Activated CD4-positive, CD25-positive, alpha-beta regulatory T cell treated with anti-CD3 and anti-CD28 coated beads, Interleukin-2, amount 50 U/mL, for 16 hours (primary cell): Measurements from ENCODE around the gene MAP1LC3A.

ENCODE experiments used
- DNase-seq: peaks from one replicate; pipeline ENCODE4 v3.0.0-alpha.2; 2020; ENCODE audit warnings: low read depth, low spot score

Gene MAP1LC3A

DNA sequence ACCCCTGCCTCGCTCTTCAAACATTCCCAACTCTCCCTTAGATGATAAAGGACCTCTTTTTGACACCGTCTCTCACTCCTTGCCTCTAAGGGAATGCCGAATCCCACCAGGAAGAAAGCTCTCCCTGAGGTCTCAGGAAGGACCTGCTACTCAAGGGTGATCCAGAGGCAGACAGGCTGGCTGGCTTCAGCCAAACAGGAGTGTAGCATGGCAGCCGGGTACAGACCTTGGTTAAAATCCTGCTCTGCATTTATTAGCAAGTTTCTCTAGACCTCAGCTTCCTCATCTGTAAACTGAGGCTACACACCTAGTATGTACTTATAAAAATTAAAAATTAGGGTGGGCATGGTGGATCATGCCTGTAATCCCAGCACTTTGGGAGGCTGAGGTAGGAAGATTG, 17.2 kb downstream of the MAP1LC3A start:
- DNase-seq = no peak

DNA sequence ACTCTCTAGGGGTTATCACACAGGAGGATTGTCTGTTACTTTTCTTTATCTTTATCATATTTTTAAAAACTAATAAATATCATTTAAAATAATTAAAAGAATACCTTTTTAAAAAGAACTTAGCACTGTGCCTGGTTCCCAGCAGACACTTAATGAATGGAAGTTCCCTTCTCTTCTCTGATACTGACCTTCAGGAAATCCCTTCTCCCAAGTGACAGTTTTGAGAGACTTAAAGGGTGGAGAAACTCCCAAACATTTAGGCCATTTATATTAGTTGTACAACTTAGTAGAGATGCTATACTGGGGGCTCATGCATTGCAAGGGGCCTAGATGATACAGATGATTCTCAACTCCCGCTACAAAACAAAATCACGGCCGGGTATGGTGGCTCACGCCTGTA, 18.5 kb downstream of the MAP1LC3A start:
- DNase-seq = no peak

DNA sequence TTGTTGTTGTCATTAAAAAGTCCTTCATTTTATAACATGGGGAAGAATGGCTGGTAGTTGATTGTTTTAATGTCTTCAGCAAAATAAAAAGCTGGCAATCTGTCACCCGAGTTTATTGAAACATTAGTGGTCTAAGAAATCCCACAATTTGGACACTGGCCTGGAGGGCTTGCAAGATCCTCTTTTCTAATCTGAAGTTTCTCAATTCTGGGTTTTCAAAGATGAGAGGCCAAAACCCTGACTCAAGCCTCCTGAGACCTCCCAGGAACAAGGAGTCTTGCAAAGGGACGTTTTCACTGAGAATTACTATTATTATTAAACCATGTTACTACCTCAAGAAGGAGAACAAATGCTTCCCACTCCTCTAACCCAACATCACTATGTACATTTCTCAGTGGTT, 19.5 kb downstream of the MAP1LC3A start:
- DNase-seq = no peak

DNA sequence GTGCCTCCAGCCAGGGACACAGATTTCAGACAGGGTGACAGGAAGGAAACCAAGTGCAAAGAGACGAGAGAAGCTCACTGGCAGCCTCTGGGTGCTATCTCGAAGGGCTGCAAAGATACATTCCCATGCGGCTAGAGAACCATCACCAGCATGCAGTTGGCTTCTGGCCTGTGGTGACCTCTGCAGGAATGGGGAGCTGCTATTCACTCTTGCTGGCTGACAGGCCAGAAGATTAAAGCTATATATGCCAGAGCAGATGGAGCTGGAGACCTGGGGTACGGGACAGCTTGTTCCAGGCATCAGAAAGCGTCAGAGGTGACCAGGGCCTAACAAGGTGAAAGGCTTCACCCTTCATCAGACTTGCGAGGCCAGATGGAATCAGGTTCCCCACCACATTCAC, 20.0 kb downstream of the MAP1LC3A start:
- no peak for DNase-seq

DNA sequence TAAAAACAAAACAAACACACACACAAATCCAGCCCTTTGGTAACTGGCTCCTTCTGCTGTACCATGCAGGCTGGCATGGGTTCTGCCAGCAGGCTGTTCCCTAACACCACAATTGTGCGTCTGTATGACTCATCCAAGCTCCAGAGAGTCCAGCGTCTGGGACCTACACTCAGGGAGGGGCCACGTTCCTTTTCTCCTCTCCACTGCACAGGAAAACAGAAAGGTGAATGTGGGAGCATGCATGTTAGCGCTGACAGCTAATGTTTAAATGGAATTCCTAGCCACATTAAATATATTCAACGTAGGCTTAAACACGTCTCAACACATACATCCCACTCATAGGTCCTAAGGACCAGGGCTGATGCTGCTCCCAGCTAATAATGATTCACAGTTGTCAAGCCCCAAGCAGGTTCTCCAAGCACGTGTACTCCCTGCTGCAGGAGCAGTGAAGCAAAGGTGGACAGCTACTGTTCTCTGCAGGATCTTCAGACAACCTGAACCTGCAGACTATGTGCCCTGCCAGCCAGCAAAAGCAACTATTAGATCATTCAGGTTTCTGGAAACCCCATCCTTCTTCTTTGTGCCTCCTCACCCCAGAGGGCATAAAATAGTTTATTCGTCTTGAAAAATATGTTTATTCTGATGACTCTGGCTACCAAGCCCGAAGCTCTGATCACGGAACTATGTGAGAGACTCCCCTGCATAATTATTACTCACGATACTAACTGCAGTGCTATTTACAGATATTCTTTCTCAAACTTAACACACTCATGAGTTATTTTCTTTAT, 20.9 kb downstream of the MAP1LC3A start:
- no peak for DNase-seq

DNA sequence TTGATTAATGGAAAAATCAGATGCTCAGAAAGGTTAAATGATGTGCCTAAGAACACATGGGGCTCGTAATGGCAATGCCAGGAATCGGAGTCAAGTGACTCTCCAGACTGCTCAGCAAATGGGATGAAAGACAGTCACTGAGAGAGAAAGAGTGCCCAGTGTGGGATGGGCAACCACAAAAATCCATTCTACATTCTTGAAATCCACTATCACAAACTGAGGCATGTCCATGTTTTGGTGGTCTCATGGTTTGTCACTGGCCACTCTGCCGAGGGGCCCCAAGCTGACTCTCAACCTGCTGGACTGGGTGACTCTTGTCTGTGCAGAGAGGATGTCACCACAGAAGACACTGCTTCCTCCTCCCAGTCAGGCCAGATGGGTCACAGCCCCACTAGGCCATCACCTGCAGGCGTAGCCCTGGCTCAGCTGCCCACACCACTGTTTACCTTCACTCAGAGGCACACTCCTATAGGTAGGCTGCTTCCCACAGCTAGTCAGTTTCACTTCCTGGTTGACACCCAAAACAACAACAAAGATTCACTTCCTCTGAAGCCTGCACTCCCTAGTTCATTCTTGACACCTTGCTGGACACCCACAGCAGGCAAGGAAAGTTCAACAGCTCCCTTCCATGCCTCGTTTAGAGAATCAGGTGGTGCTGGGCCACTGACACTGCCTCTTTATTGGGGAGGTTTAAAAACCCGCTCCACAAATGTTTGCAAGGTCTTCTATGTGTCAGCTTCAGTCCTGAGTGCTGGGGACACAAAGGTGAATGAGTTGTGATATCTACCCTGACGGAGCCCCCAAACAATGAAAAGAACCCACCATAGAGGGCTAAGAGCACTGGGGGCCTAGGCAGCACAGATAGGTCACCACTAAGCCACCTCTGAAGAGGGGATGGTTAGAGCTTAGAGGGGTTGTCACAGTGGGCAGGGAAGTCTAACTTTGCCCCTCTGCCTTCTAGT, 21.7 kb downstream of the MAP1LC3A start:
- DNase-seq = no peak

DNA sequence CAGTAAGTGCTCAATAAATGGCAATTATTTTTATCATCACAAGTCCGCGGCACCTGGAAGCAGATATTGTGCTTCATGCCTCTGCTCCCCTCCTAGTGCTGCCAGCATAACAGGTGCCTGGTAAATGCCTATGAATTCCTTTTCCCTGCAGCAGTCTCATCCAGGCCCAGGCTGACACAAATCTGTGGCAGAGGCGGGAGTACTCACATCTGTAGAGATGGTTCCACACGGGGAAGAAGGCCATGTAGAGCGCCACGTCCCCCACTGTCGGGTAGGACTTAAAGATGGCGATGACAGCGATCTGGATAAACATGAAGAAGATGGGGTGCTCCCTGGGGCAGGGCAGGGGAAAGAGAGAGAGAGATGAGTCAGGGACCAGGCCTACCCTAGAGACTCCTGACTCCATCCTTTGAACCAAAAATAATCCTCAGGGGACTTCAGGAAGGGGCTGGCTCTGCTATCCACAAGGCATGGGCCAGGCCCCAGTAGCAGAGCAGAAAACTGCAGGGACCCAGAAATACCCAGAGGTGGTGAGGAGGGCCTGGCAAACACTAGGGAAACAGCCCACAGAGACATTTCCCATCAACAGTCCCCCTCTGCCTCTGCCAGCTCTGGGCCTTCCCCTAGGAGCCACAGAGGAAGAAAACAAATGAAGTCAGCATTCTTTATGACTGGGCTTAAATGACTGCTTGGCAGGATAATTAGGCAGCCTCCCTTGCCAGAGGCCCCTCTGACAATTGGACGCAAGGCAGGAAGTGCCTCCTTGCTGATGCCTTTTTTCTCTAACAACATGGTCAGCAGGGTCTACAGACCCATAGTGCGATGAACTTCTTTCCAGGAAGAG, 23.0 kb downstream of the MAP1LC3A start:
- DNase-seq = no peak

DNA sequence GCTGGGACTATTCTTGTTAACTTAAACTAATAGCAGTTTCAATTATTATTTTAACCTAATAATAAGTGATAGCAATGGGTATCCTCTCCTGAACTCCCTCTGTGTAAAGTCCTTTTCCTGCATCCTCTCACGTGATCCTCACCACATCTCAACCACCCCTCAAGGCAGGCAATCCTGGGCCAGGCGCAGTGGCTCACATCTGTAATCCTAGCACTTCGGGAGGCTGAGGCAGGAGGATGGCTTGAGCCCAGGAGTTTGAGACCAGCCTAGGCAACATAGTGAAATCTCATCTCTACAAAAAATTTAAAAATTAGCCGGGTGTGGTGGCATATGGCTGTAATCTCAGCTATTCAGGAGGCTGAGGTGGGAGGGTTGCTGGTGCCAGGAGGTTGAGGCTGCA, 23.7 kb downstream of the MAP1LC3A start:
- no peak for DNase-seq

DNA sequence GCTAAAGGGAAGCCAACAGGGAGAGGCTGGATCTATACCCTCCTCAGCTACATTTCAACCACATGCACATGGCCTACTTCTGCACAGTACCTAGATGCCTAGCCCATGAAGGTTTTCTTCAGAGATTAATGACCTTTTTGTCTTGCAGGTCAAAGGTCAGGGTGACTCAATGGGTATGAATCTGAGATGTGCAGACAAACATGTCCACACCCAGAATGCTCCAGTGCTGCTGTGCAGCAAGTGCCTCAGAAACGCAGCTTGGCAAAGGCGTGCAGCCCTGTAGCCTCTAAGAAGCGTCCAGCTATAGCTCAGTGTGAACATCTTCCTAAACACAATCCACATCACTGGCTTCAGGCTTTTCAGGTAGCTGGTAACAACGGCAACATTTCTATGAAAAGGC, 24.4 kb downstream of the MAP1LC3A start:
- no peak for DNase-seq

DNA sequence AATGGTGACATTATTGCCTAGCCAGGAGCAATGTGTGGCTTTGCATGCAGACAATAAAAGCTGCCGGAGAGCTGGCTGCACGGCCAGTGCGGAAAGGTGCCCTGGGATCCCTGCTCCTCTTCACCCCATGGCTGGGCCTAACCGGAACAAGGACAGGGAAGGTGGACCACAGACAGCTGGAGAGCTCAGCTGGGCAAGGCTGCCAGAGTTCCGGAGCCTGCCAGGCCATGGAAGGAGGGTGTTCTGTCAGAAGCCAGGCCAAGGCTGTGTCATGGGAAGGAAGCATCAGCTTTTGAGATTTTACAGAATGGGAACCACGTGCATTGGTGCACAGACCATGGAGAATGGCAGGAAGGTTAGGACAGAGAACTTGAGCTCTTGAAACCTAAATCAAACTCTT, 25.0 kb downstream of the MAP1LC3A start:
- DNase-seq = no peak

DNA sequence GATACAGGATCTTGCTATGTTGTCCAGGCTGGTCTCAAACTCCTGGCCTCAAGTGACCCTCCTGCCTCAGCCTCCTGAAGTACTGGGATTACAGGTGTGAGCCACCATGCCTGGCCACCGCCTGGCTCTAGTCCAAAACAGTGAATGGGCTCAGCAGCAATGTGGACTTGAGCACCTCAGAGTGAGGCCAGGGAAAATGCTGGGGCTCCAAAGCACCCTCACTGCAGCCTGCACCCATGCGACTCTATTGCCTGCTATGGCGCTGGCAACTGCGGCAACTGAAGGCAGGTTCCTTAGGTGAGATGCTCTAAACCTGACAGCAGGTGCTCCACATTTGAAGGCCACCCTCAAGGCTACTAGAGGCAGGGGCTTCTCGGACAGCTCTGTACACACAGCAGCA, 26.5 kb downstream of the MAP1LC3A start:
- DNase-seq = no peak

DNA sequence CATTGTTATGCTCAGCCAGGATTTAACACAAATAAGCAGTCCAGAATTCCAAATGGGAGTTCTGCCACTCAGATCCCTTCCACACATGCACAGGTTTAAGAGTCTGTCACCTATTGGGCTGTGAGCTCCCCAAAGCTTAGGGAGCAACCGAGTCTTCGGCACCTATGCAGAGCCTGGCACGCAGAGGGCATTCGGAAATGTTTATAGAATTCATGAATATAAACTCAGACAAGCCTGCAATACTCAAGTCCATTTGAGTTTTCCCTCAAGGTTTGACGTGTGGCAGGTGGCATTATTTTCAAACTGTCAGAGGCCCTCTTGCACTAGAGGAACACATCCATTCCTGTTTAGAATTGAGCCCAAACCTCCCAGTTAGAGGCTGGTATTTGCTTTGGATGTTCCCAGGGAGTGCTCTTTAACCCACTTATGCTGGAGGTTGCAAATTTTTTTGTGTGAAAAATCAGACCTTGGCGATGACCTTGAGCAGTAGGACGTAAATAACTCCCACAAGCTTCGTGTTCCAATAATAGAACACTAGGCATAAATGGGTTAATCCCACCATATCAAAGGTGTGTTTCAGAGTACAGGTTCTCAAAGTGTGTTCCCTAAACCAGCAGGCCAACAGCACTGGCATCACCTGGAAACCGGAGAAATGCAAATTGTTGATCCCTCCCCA, 28.1 kb downstream of the MAP1LC3A start:
- DNase-seq = no peak

DNA sequence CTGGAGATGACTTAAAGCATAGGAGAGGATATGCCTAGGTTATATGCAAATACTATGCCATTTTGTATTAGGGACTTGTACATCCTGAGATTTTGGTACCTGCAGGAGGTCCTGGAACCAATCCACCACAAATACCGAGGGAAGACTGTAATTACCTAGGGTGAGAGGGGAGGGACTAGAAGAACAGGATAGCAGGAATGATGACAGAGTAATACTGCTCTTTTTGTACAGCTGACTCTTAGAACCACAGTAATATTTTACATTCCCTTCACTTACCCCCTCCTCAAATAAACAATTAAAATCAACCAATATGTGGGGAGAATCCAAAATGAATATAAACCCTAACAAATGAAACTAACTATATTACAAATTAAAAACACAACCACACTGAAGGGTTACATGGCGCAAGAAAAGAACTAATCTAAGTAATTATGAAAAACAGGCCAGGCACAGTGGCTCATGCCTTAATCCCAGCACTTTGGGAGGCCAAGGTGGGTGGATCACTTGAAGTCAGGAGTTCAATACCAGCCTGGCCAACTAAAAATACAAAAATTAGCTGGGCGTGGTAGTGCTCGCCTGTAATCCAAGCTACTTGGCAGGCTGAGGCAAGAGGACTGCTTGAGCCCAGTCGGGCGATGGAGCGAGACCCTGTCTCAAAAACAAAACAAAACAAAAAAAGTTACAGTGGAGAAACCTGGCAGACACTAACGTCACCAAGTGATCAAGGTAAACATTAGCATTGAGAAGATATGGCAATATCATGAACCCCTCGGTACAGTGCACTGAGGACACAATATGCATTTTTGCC, 37.1 kb downstream of the MAP1LC3A start:
- no peak for DNase-seq

DNA sequence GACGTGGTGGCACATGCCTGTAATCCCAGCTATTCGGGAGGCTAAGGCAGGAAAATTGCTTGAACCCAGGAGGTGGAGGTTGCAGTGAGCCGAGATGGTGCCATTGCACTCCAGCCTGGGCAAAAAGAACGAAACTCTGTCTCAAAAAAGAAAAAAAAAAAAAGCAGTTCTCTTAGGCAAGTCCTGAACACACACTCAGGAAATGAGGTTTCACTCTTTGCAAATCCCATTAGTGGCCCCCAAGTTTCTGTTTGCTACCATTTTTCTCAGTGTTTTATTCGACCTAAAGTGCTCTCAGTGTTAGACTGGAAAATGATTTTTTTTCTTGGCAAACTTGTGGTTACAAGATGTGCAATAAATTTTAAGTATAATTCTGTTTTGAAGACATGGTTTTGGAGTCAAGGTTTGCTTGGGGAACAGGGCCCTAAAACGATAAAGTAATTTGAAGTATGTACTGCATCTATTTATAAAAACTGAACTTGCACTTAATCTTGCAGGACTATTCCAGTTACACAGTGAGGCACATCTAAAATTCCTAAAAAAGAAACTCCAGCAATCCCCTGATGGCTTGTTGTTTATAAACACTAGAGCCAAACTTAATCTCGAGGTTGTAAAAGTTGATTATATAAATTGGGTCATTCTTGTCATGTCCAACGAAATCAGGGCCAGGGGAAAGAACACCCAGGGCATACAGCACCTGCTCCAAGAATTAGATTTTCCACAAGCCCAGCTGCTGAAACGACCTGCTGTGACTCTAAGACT, 42.6 kb downstream of the MAP1LC3A start:
- DNase-seq = no peak

DNA sequence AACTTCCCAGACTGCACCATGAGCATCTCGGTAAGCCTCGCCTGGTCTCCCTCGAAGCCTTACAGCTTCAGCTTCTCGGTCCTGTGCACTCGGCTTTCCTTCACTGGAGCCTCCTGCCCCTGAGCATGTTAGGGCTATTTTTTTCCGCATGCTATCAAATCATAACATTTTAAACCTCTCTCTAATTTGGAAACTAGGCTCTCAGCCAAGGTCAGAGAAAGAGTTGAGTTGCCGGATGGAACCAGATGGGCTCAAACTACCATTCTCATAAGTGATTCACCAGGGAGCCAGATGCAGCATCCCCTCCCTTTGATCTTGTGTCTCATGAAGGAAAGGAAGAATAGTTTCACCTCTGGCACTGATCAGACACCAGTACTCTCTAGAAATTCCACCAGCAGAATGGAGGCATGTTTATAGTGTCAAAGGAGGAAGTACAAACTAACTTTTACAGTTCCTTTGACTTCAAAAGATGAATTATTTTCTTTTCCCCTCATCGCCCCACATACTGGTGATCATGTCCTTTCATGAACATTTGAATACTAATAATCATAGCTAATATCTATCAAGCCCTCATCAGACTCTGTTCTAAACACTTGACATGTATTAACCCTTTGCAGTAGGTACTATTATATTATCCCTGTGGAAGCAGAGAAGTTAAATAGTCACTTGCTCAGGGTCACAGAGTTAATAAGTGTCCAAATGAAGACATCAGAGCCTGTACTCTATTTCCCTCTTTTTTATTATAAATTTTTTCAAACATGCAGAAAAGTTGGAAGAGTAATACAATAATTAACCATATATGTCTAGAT, 46.7 kb downstream of the MAP1LC3A start:
- DNase-seq = no peak

DNA sequence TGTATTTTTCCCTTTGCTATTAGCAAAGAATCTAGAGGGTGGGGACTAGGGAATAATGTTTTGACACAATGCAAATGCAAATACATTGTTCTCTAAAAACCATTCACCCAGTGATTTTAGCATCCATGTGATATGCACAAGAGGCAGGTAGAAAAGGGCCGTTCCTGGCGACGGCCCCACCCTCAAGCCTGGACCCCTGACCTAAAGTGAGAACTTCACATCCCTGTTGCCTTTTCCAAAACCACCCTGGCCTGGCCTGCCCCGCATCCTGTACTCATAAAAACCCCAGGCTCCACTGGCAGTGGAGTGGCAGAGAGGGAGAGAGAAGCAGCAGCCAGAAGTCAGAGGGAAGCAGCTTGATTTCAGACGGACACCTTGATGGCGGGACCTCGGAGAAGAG, 48.5 kb downstream of the MAP1LC3A start:
- no peak for DNase-seq
